HG03095 (cell line): ENCODE results near the gene SLC24A3.

Experiments used
- ATAC-seq: cut with Tn5 transposase; IDR thresholded peaks from one replicate; pipeline ENCODE4 v1.9.1; 2021; ENCODE audit warnings: moderate library complexity; ENCODE audit not compliant: unreplicated experiment

SLC24A3 gene

GRCh38 chr20:19419396-19419795 lies 207.0 kb downstream of the SLC24A3 start:
- ATAC-seq = no peak

- ATAC-seq = no peak
Observed at GRCh38 chr20:19423097-19423899, 210.9 kb downstream of the SLC24A3 start.

- no peak for ATAC-seq
Observed at GRCh38 chr20:19423900-19424620, 211.6 kb downstream of the SLC24A3 start.

GRCh38 chr20:19426356-19426755 lies 213.9 kb downstream of the SLC24A3 start:
- ATAC-seq = no peak

- ATAC-seq = no peak
Observed at GRCh38 chr20:19427480-19427879, 215.0 kb downstream of the SLC24A3 start.

- ATAC-seq = no peak
Observed at GRCh38 chr20:19427913-19428312, 215.5 kb downstream of the SLC24A3 start.

- ATAC-seq = no peak
Observed at GRCh38 chr20:19428324-19428723, 215.9 kb downstream of the SLC24A3 start.

GRCh38 chr20:19429538-19429937 lies 217.1 kb downstream of the SLC24A3 start:
- ATAC-seq = no peak

- no peak for ATAC-seq
Observed at GRCh38 chr20:19430641-19431315, 218.3 kb downstream of the SLC24A3 start.

- ATAC-seq = no peak
Observed at GRCh38 chr20:19431316-19431700, 218.9 kb downstream of the SLC24A3 start.

GRCh38 chr20:19431906-19432305 lies 219.5 kb downstream of the SLC24A3 start:
- no peak for ATAC-seq

- no peak for ATAC-seq
Observed at GRCh38 chr20:19433371-19434350, 221.2 kb downstream of the SLC24A3 start.

- no peak for ATAC-seq
Observed at GRCh38 chr20:19435316-19435715, 222.9 kb downstream of the SLC24A3 start.

- ATAC-seq = no peak
Observed at GRCh38 chr20:19435821-19436220, 223.4 kb downstream of the SLC24A3 start.

GRCh38 chr20:19438488-19438887 lies 226.0 kb downstream of the SLC24A3 start:
- ATAC-seq = no peak

GRCh38 chr20:19440660-19441527 lies 228.5 kb downstream of the SLC24A3 start:
- ATAC-seq = no peak

GRCh38 chr20:19446246-19446645 lies 233.8 kb downstream of the SLC24A3 start:
- ATAC-seq = no peak

- no peak for ATAC-seq
Observed at GRCh38 chr20:19448632-19449031, 236.2 kb downstream of the SLC24A3 start.

GRCh38 chr20:19449051-19449450 lies 236.6 kb downstream of the SLC24A3 start:
- no peak for ATAC-seq
